Measurements from ENCODE around the gene KRT36.

Gene KRT36

DNA sequence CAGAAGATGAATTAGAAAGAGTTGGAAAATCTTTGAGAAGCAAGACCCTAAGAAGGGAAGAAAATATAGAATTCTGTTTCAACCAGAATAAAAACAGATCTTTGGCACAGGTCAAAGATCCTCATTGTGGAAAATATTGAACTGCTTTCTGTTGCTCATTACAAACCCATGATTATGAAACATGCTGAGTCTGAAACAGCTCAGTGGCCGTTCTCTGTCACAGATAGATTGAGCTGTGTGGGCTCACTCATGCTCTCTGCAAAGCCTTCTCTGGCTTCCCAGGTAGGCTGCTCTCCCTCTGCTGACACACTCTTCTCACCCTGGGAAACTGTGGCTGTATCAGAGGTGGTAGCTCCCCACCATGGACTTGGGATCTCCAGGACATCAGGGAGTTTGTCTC, 45.5 kb downstream of the KRT36 start:
- DNase-seq (ENCODE audit: extremely low read depth in 1 of 2, low read depth in 1 of 2), result no peak

DNA sequence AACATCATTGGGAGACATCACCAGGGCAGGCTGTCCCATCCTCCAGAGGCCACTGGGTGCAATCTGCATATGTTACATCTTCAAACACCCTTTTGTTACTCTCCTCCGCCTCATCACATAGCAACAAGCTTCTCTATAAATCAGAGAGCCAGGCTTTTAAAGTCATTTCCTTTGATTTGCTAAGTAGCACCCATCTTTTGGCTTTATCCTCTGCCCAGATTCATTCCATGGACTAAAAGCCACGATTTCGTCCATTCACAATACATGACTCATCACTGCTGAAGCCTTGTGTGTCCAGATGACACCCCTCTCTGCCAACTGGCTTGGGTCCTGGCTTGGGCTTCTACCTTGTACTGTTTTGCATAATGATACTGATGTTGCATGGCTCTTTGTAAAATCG, 47.0 kb downstream of the KRT36 start:
- DNase-seq (ENCODE audit: extremely low read depth in 1 of 2, low read depth in 1 of 2), result no peak

DNA sequence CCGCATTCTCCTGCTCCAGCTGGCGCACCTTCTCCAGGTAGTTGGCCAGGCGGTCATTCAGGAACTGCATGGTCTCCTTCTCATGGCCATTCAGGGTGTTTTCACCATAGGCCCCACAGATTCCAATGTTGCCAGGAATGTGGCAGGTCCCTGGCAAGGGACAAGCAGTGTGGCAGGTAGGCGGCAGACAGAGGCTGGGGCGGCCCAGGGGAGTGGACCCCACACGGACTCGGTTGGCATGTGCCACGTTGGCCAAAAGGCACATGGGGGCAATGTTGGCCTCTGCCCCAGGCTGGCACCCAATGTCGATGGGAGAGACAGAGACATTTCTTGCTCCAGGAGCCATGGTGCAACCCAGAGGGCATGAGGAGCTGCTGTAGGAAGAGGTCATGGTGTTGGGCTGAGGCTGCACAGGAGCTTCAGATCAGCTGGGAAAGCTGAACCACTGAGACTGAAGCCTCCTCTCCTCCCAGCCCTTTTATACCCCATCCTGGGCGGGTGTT, 49.1 kb downstream of the KRT36 start, which contains the start of gene KRT38:
Gene KRT38 (minus strand): TSS at position 453 of the 503 bp plus-strand sequence. CDS start 62 bp downstream, at position 391.
- DNase-seq (ENCODE audit: extremely low read depth in 1 of 2, low read depth in 1 of 2), result no peak

DNA sequence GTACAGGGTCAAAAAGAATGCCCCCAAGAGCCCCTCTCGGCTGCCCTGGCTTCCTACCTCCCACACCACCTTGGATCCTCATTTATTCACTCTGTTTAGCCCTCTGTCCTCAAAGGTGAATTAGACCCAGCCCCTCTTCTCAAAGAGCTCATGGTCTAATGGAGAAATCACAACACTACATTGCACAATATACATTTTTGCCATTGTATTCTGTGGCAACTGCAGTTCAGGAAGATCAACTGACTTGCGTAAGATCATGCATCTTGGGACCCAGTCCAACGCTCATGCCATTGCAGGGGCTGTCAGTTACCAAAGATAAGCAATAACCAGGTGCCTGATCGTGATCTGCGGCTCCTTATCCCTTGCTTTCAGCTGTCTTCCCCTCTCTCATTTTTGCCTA, 50.3 kb downstream of the KRT36 start:
- no peak for DNase-seq (ENCODE audit: extremely low read depth in 1 of 2, low read depth in 1 of 2)

DNA sequence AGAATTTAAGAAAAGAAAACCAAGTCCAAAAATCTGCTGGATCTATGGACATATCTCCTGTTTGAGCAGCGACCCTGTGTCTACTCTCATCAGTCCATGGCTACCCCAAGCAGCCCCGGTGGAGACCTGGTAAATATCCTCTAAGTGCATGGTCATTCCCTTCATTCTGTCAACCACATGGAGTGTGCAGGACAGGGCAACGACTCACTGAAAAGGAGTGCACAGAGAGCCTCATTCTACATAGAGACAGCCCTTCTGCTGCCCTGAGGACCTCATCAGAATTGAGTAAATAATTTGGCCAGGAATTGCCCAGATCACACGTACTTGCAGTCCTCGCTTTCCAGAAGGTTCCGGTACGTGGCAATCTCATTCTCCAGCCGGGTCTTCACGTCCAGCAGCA, 51.9 kb downstream of the KRT36 start:
- DNase-seq (ENCODE audit: extremely low read depth in 1 of 2, low read depth in 1 of 2), result no peak

DNA sequence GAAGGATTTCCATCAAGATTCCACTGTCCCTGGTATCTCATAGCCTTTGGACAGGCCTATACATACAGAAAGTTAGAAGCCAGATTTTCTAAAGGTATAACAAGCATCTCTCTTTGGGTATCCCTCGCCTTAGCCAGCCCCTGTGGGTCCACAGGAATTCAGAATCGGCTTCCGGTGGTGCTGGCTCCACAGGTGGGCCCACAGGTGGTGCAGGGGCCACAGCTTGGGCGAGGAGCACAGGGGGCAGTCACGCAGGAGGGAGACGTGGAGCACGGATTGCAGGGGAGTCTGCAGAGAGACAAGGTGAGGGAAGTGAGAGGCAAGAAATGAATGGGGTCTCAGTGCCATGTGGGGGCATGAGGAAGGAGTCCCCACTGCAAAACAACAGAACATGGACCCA, 52.5 kb downstream of the KRT36 start:
- DNase-seq (ENCODE audit: extremely low read depth in 1 of 2, low read depth in 1 of 2), result no peak

Data from activated CD8-positive, alpha-beta memory T cell treated with anti-CD3 and anti-CD28 coated beads for 1 hour (primary cell).